ENCODE results near the gene GNGT2.
A peak's percentile ranks its signal among the peaks of the same experiment; 100 is the strongest.

Gene GNGT2

DNA sequence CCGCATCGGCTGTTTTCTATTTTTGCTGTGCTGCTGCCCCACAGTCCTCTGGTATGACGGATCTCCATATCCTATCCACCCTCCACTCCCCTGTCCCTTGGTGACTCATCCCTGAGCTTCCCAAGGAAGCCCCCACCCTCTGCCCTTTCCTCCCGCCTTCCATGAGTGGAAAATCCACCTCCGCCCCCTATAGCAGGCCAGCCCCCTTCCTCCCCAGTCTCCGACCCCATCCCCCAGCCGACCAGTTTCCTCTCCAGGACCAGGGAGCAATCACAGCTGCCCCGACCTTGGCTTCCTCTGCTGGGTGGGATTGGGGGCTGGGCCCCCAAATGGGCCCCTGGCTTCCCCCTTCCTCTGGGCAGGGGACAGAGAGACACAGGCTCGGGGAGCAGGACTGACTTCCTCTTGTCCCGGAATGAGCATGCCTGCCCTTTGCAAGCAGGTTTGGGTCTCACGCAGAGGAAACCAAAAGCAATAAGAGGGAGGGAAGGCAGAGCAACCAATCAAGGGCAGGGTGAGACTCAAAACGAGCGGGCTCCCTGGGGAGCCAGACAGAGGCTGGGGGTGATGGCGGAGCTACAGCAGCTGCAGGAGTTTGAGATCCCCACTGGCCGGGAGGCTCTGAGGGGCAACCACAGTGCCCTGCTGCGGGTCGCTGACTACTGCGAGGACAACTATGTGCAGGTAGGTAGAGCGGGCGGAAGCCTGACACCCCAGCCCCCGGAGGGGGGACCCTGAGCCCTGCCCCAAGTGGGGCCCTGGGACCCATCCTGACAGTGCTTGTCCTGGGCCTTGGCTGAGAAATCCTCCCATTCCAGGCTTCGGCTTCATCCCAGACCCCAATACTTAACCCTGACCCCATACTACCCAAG lies at the start of gene GNGT2, which contains the start of gene ABI3:
GNGT2 (minus strand) TSS at position 417 of the 872 bp plus-strand sequence. CDS start 3,152 bp downstream, outside the sequence.
ABI3 (plus strand) TSS at position 550 of the 872 bp plus-strand sequence; CDS start at position 568, 18 bp downstream.
- TF ChIP-seq, protein P1, sequence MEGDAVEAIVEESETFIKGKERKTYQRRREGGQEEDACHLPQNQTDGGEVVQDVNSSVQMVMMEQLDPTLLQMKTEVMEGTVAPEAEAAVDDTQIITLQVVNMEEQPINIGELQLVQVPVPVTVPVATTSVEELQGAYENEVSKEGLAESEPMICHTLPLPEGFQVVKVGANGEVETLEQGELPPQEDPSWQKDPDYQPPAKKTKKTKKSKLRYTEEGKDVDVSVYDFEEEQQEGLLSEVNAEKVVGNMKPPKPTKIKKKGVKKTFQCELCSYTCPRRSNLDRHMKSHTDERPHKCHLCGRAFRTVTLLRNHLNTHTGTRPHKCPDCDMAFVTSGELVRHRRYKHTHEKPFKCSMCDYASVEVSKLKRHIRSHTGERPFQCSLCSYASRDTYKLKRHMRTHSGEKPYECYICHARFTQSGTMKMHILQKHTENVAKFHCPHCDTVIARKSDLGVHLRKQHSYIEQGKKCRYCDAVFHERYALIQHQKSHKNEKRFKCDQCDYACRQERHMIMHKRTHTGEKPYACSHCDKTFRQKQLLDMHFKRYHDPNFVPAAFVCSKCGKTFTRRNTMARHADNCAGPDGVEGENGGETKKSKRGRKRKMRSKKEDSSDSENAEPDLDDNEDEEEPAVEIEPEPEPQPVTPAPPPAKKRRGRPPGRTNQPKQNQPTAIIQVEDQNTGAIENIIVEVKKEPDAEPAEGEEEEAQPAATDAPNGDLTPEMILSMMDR (IDR thresholded peaks at IDR 0.05; ENCODE audit: low read depth, low read length, missing control alignments) = no peak
- H3K4me3 ChIP-seq (replicated peaks; ENCODE audit: low read depth, low read length) = no peak within 1 kb of the TSS
- DNase-seq (ENCODE audit: extremely low read depth, low read depth) = no peak

DNA sequence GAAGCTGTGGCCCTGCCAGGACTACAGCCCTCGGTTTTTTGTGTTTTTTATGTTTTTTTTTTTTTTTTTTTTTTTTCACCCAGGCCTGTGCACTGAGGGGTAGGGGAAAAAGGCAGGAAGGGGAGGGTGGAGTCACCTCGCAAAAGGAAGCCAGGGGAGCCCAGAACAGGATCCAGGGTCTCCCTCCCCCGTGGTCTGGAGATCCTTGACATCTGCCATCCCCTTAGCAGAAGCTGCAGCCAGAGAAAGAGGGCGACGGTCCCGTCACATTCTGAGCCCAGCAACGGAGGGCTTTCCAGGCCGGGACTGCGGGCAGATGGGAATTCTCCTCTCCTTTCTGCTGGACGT lies 49.3 kb upstream of the GNGT2 start:
- peak overlapping the region; percentile 31 for H3K4me3 ChIP-seq (replicated peaks; ENCODE audit: low read depth, low read length)
- TF ChIP-seq, protein P1 (IDR thresholded peaks at IDR 0.05; ENCODE audit: low read depth, low read length, missing control alignments) = no peak
- DNase-seq (ENCODE audit: extremely low read depth, low read depth) = no peak

DNA sequence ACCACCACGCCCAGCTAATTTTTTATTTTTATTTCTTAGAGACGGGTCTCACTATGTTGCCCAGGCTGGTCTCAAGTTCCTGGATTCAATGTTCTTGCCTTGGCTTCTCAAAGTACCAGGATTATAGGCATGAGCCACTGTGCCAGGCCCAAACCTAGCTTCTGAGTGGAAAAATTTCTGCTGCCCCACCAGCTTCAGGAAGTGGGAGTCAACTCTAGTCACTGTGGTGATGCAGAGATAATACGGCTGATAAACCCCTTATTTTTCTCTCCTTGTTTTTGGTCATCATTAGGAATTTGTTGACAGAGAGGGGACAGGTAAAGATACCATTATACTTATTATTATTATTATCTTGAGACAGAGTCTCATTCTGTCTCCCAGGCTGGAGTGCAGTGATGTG lies 48.0 kb upstream of the GNGT2 start:
- no peak for DNase-seq (ENCODE audit: extremely low read depth, low read depth)
- TF ChIP-seq, protein P1 (IDR thresholded peaks at IDR 0.05; ENCODE audit: low read depth, low read length, missing control alignments) = no peak
- H3K4me3 ChIP-seq (replicated peaks; ENCODE audit: low read depth, low read length) = no peak overlapping the region

DNA sequence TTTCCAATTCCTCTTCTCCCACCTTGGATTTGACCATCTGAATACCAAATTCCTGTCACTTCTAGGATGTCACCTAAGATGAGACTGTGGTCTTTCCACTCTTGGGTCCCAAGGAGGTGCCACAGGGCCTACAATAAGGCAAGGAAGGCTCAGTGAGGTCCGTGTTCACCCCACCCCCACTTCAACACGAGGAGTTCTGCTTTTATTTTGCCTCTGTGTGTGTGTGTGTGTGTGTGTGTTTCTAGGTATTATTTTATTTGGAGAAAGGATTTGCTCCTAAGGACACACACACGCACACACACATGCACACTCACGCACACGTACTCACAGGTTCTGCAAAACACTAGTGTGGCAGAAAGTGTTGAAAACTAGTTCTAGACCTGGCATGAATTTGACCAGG lies 44.8 kb upstream of the GNGT2 start:
- H3K4me3 ChIP-seq (replicated peaks; ENCODE audit: low read depth, low read length) = no peak overlapping the region
- DNase-seq (ENCODE audit: extremely low read depth, low read depth) = no peak
- TF ChIP-seq, protein P1 (IDR thresholded peaks at IDR 0.05; ENCODE audit: low read depth, low read length, missing control alignments) = no peak

DNA sequence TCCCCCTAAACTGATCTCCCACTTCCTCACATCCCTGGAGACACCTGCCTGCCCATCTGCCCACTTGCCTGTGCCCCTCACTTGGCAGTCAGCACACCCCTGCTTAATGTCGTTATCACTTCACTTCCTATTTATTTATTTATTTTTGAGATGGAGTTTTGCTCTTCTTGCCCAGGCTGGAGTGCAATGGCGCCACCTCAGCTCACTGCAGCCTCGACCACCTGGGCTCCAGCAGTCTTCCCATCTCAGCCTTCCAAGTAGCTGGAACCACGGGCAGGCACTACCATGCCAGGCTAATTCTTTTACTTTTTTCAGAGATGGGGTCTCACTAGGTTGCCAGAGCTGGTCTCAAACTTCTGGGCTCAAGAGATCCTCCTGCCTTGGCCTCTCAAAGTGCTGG lies 43.7 kb upstream of the GNGT2 start:
- TF ChIP-seq, protein P1 (IDR thresholded peaks at IDR 0.05; ENCODE audit: low read depth, low read length, missing control alignments) = no peak
- DNase-seq (ENCODE audit: extremely low read depth, low read depth) = no peak
- H3K4me3 ChIP-seq (replicated peaks; ENCODE audit: low read depth, low read length) = no peak overlapping the region

DNA sequence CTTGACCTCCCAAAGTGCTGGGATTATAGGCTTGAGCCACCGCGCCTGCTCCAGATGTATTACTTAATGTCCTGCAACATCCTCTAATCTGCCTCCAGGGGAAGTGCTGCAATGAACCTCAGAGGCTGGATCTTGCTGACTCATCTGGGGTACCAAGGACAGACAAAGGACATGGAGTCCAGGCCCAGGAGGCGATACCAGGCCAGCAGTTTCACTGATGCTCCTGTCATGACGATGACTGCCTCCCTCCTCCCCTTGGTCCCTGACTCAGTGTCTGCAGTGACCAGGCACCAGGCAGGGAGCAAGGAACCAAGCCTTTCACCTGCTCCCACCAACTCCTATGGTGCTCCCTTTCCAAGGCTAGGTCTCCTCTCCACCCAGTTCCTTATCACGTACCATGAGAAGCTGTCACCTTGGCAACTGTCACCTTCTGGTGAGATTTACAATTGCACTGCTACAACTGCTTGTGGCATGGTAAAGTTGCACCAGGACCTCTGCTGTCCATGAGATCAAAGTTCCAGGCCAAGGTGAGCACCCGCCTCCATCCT lies 41.8 kb upstream of the GNGT2 start:
- DNase-seq (ENCODE audit: extremely low read depth, low read depth) = no peak
- H3K4me3 ChIP-seq (replicated peaks; ENCODE audit: low read depth, low read length) = no peak overlapping the region
- TF ChIP-seq, protein P1 (IDR thresholded peaks at IDR 0.05; ENCODE audit: low read depth, low read length, missing control alignments) = no peak

Measured in HFF-Myc (cell line).